Dermis lymphatic vessel endothelial cell (primary cell): ENCODE measurements around the gene GRIA4. TPM values are rescaled to one million over a fixed set of nuclear protein-coding genes. Genes with fewer than 3 reads are reported as not detected.

ENCODE experiments used
- total RNA-seq: library from RNA; depleted of rRNA; stranded (reverse); fragments of >200 nt; gene quantifications from 2 replicates; pipeline ENCODE4 v1.2.1, GENCODE V29; 2014

Gene GRIA4
- total RNA-seq = 0.11 TPM in 1 of 2 replicates, not detected in the other

GRCh38 chr11:105609832-105610781, at the start of gene GRIA4:
Gene GRIA4 (plus strand): TSS chr11:105610073. CDS start chr11:105610998, 925 bp downstream.

GRCh38 chr11:106021967-106022794, 412.3 kb downstream of the GRIA4 start, which contains the start of gene MSANTD4:
Gene MSANTD4 (minus strand): TSS chr11:106022240. CDS start chr11:106010917, 11,323 bp downstream.

